Fibroblast of lung (primary cell): ENCODE data around the gene FOXC1.

ENCODE experiments used
- EZH2 ChIP-seq: IDR thresholded peaks from 2 replicates; pipeline ENCODE4 v1.5.1; 2012; ENCODE audit warnings: low read length, control low read depth, mild to moderate bottlenecking; ENCODE audit errors: missing control alignments
- TF ChIP-seq, protein P1 (sequence below), 2 donors: IDR thresholded peaks in 1 of 2; conservative IDR thresholded peaks in 1 of 2; 1 replicate in 1 of 2; 2 replicates in 1 of 2; pipeline ENCODE4 v1.5.1; 2011 to 2012; ENCODE audit warnings: low read length in 2 of 2, control low read depth in 1 of 2, inconsistent platforms in 1 of 2, low read depth in 1 of 2, mild to moderate bottlenecking in 1 of 2

DNA sequence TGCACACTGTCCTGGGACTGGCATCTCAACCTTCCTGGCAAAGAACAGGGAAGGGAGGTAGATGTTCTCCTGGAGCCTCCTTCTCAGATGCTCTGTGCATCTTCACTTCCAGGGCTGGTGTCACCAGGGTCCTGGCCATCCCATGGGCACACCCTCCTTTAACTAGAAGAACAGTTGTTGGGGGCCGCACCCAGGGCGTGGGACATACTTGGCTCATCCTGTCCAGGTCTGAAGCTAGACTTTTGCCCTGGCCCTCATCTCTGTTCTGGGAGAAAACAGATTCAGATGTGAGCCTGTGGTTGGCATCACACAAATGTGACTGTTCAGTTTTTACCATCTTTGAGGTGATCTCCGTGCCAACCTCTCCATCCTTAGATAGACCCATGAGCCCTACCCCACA, 41.6 kb downstream of the FOXC1 start:
- TF ChIP-seq, protein P1, sequence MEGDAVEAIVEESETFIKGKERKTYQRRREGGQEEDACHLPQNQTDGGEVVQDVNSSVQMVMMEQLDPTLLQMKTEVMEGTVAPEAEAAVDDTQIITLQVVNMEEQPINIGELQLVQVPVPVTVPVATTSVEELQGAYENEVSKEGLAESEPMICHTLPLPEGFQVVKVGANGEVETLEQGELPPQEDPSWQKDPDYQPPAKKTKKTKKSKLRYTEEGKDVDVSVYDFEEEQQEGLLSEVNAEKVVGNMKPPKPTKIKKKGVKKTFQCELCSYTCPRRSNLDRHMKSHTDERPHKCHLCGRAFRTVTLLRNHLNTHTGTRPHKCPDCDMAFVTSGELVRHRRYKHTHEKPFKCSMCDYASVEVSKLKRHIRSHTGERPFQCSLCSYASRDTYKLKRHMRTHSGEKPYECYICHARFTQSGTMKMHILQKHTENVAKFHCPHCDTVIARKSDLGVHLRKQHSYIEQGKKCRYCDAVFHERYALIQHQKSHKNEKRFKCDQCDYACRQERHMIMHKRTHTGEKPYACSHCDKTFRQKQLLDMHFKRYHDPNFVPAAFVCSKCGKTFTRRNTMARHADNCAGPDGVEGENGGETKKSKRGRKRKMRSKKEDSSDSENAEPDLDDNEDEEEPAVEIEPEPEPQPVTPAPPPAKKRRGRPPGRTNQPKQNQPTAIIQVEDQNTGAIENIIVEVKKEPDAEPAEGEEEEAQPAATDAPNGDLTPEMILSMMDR (conservative IDR thresholded peaks at IDR 0.05 in 1 of 2, IDR thresholded peaks at IDR 0.05 in 1 of 2; ENCODE audit: low read depth in 1 of 2, low read length in 2 of 2) = no peak
- no peak for TF ChIP-seq EZH2
